Measurements from ENCODE around the gene PPT1.

GRCh38 chr1:40059338-40059959, 37.6 kb downstream of the PPT1 start:
- TF ChIP-seq POLR2A (IDR thresholded peaks at IDR 0.05) (no peak), POLR2AphosphoS5 (IDR thresholded peaks at IDR 0.05) (peak in 1 of 3 donors; percentile 50)
- TF ChIP-seq, protein P1, sequence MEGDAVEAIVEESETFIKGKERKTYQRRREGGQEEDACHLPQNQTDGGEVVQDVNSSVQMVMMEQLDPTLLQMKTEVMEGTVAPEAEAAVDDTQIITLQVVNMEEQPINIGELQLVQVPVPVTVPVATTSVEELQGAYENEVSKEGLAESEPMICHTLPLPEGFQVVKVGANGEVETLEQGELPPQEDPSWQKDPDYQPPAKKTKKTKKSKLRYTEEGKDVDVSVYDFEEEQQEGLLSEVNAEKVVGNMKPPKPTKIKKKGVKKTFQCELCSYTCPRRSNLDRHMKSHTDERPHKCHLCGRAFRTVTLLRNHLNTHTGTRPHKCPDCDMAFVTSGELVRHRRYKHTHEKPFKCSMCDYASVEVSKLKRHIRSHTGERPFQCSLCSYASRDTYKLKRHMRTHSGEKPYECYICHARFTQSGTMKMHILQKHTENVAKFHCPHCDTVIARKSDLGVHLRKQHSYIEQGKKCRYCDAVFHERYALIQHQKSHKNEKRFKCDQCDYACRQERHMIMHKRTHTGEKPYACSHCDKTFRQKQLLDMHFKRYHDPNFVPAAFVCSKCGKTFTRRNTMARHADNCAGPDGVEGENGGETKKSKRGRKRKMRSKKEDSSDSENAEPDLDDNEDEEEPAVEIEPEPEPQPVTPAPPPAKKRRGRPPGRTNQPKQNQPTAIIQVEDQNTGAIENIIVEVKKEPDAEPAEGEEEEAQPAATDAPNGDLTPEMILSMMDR (IDR thresholded peaks at IDR 0.05), result no peak
